GM10847 (cell line): ENCODE results near the gene HOXD13.

Experiments used
- POLR2A ChIP-seq: IDR thresholded peaks from 2 replicates; pipeline ENCODE4 v1.6.1; 2011; ENCODE audit not compliant: insufficient read length; ENCODE audit errors: extremely low read depth

Gene HOXD13

GRCh38 chr2:176097820-176098365 lies 5.4 kb downstream of the HOXD13 start:
- no peak for TF ChIP-seq POLR2A

DNA sequence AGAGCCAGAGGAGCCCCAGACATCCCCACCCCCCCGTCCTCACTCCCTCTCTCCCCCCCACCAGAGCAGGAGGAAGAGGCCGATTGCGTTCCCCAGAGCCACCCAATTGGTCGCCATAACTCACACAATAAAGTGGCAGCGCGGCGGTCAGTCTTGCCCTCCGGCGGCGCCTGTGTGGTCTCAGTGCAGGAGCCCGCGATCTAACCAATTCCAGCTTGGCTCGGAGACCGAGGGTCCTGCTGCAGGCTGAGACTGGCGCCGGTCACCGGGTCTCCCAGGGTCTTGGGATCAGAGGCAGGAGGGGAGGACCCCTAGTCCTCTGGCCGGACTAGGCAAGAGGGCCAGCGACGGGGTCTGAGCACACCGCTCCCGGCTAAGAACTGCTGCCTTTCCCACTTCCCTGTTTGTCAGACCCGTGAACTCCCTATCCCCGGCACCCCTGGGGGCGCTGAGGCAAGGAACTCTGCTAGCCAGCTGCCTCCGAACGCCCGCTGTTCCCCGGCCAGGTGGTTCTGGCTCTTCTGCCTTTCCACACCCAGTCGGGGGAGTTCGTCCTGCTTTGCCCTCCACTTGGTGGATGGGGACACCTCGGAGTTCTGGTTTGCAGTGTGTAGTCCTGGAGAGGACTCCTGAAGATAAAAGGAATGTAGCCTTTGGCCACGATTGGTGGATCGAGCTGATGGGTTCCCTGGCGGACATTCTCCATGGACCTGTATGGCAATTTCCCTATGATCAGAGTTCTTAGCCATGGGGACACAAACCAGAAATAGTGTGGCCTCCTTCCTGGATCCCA lies 6.0 kb downstream of the HOXD13 start:
- TF ChIP-seq POLR2A, result no peak

DNA sequence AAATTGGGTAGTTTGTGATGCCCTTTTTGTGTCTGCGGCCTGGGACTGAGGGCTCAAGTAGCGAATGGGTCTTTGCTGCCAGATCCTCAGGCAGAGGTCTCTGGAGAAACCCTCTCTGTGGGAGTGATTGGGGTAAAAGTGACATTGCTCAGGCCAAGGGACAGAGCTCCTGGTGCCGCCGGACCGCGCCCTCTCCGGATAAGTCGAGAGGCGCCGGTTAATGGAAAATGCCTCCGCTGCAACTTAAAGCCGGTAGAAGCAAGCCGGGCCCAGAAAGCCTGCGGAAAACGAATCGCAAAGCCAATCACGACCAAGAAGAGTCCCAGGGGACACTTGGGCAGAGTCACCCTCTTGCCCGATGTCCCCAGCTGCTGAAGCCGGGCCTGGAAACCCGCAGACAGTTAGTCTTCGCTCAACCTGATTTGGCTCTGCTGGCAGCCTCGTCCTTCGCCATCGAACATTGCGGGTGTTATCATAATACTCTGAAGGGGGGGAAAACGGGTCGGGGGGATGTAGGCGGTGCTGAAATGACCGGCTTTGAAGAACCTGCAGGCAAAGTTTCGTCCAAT lies 6.7 kb downstream of the HOXD13 start:
- TF ChIP-seq POLR2A, result no peak

DNA sequence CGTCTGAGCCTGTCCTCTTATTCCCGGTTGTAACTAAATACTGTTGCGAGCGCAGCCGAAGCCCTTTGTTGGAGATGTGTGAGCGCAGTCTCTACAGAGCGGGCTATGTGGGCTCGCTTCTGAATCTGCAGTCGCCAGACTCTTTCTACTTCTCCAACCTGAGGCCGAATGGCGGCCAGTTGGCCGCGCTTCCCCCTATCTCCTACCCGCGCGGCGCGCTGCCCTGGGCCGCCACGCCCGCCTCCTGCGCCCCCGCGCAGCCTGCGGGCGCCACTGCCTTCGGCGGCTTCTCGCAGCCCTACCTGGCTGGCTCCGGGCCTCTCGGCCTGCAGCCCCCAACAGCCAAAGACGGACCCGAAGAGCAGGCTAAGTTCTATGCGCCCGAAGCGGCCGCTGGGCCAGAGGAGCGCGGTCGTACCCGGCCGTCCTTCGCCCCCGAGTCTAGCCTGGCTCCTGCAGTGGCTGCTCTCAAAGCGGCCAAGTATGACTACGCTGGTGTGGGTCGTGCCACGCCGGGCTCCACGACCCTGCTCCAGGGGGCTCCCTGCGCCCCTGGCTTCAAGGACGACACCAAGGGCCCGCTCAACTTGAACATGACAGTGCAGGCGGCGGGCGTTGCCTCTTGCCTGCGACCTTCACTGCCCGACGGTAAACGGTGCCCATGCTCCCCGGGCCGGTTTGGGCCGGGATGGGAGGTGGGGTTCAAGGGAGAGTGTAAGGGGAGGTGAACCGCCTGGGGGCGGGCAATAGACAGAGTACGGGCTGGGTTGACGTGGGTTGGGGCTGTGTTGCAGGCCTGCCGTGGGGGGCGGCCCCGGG lies 7.4 kb downstream of the HOXD13 start, which contains the start of gene HOXD12:
HOXD12 (plus strand) TSS at position 68 of the 819 bp plus-strand sequence; CDS start at position 75, 7 bp downstream.
- no peak for TF ChIP-seq POLR2A

GRCh38 chr2:176100547-176101140 lies 8.1 kb downstream of the HOXD13 start:
- no peak for TF ChIP-seq POLR2A

- no peak for TF ChIP-seq POLR2A
Measured at GRCh38 chr2:176101216-176101830, 8.8 kb downstream of the HOXD13 start.

DNA sequence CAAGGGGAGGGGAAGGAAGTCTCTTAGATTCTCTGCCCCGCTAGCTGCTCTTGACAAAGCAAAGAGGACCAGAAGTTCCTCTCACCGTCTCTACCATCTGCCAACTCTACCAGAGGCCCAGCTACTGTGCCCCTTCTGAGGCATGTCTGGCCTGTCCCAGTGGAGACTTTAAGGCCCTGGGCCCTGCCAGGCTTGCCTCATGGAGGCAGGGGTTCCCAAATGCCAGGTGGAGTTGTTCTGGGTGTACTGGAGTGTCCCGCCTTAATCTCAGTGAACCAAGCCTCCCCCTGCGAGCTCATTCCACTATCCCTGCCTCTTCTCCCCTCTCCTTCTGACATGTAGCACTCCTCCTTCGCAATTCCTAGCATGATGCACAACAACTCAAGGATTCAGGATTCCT lies 9.3 kb downstream of the HOXD13 start:
- TF ChIP-seq POLR2A, result no peak

GRCh38 chr2:176102309-176102866 lies 9.9 kb downstream of the HOXD13 start:
- TF ChIP-seq POLR2A, result no peak

DNA sequence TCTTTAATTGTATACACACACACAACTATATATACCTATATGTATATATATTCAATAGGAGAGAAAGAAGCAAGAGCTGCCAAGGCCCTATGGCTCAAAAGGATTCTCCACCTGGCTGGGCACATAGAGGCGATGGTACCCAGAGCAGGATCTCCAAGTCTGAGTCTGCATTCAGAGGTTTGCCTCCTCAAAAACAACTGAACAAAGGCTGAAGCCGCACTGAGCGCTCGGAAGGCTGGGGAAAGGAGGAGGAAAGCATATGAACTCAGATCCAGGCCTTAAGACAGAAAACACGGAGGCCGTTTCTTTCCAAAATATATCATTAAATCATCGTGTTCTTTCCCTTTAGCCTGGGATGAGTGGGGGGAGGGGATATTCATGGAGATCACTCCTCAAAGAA lies 10.7 kb downstream of the HOXD13 start:
- no peak for TF ChIP-seq POLR2A

DNA sequence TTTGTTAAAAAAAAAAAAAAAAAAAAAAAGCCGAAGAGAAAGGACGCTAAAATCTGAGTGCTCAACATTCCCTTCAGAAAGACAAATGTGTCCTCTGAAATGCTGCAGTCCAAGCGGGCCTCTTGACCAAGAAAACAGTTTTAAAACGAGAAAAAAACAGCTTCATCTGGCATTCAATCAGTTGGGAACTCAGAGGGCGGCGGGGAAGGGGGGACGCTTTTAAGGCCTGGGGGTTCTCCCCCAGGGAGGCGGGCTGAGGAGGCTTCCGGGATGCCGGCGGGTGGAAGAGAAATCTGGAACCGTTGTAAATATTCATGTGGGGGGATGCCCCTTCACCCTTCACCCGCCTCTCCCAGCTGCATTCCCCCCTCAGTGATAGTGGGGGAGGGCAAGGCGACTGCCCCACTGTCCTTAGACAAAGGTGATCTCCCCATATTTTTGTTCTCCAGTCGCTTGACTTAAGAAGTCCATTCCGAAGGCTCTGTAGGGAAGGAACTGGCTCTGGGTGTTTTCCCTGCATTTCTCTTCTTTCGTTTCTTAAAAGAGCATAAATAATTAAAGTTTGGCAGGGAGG lies 11.3 kb downstream of the HOXD13 start:
- TF ChIP-seq POLR2A, result no peak

DNA sequence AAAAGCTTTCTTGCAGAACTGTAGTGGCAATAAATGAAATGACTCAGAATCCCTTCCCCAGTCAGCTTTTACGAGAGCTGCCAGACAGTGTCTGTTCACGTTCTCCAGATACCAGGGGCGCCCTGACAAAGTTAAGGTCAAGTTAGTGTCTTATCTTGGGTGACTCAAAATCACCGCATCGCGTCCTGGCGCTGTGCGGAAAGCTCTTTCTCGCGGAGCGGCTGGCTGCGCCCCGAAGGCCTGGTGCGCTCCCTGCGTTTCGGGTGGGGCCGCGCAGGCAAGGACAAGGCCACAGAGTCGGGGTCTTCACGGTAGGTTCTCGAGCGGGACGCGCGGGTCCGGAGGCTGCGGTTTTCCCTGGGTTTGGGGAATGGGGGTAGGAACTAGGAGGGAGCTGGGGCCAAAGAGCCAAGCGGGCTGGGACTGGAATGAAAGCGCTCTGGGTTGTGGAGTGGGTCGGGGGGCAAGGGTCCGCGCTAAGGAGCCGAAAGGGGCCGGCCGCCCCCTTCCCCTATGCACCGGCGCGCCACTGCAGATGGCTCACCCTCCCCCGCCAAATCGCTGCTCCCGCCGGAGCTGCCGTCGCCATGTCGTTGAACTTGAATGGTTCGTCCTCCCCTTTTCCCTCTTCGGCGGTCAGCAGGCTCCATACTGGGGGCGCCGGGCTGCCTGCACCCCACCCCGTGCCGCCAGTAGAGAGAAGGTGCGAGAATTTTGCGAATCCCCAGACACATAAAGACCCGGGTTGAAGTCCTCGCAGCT lies 12.0 kb downstream of the HOXD13 start:
- TF ChIP-seq POLR2A, result no peak

- no peak for TF ChIP-seq POLR2A
Measured at GRCh38 chr2:176105078-176105729, 12.7 kb downstream of the HOXD13 start.

DNA sequence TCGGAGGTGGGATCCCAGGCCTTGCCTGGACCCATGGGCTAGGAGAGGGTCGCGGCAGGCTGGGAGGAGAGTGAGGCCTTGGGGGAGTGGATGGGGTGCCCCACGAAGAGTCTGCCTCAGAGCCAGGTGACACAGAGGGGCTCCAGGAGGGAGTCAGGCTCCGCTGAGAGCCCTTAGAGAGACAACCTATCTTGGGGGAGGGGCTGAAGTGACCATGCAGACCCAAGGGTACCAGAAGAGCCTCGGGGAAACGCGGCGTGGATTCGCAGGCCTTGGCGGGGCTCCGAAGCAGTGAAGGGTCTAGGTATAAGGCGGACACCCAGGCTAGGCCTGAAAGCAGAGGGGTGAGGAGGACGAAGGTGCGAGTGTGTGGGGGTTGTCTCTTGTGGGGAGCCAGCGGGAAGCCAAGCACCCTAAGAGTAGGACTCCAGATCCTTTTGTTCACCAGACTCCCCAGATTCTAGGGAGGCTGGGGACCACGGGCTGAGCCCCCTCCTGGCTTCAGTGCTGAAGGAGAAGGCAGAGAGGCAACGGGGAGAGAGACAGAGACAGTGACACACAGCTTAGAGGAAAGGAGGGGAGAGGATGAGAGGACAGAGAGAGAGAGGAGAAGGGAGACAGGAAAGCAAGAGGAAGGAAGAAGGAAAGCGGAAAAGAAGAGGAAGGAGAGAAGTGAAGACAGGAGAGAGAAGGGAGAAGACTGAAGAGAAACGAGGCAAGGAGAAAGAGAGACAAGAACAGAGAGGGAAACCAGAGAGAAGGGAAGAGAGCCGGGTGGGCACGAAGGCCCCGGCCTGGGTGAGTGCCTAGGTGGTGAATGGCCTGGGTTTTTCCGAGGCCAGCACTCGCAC lies 13.4 kb downstream of the HOXD13 start:
- TF ChIP-seq POLR2A, result no peak
